Liver (tissue), 9 donors: ENCODE measurements around the gene NOP9. TPM values are rescaled to one million over a fixed set of nuclear protein-coding genes. Genes with fewer than 3 reads are reported as not detected.

Experiments used
- DNase-seq: peaks from one replicate; pipeline ENCODE4 v3.0.0-alpha.2; 2017; ENCODE audit warnings: low spot score
- H3K27ac ChIP-seq, 2 donors: one replicate each; pipeline ENCODE4 v1.7.0; 2013; ENCODE audit warnings: inconsistent platforms in 2 of 2, low read length in 2 of 2, control low read depth in 1 of 2, low read depth in 1 of 2, mild to moderate bottlenecking in 1 of 2
- H3K27me3 ChIP-seq, 4 donors: one replicate each; pipeline versions ENCODE4 v1.6.1 to v1.7.0; 2013; ENCODE audit warnings: low read length in 3 of 4, inconsistent platforms in 1 of 4, mild to moderate bottlenecking in 1 of 4, moderate library complexity in 1 of 4; ENCODE audit not compliant: control insufficient read depth in 4 of 4, insufficient read depth in 4 of 4
- H3K36me3 ChIP-seq, 4 donors: one replicate each; pipeline versions ENCODE4 v1.6.1 to v1.7.0; 2013; ENCODE audit warnings: low read length in 3 of 4, mild to moderate bottlenecking in 3 of 4, low read depth in 1 of 4, moderate library complexity in 1 of 4; ENCODE audit not compliant: control insufficient read depth in 4 of 4, insufficient read depth in 3 of 4
- H3K4me1 ChIP-seq, 4 donors: one replicate each; pipeline versions ENCODE4 v1.6.1 to v1.7.0; 2013; ENCODE audit warnings: low read length in 3 of 4, mild to moderate bottlenecking in 3 of 4, moderate library complexity in 1 of 4; ENCODE audit not compliant: control insufficient read depth in 4 of 4, insufficient read depth in 4 of 4
- H3K4me3 ChIP-seq, 3 donors: one replicate each; pipeline versions ENCODE4 v1.6.1 to v1.7.0; 2013; ENCODE audit warnings: low read length in 3 of 3, control low read depth in 1 of 3, low read depth in 1 of 3, mild to moderate bottlenecking in 1 of 3
- H3K9ac ChIP-seq, 2 donors: one replicate each; pipeline ENCODE4 v1.7.0; 2013; ENCODE audit warnings: low read length in 2 of 2, mild to moderate bottlenecking in 2 of 2, moderate library complexity in 2 of 2, control low read depth in 1 of 2, low read depth in 1 of 2
- H3K9me3 ChIP-seq, 4 donors: one replicate each; pipeline versions ENCODE4 v1.6.1 to v1.7.0; 2013; ENCODE audit warnings: low read length in 3 of 4; ENCODE audit not compliant: control insufficient read depth in 4 of 4
- ATF3 ChIP-seq: IDR thresholded peaks from 2 replicates; pipeline ENCODE4 v1.6.1; 2016; ENCODE audit warnings: antibody characterized with exemption
- CTCF ChIP-seq: fragments of 150-350 bp; IDR thresholded peaks from 2 replicates; pipeline ENCODE4 v1.5.1; 2017; ENCODE audit warnings: improper control_type of control experiment, low read depth, low read length; ENCODE audit not compliant: missing input control
- EGR1 ChIP-seq, 2 donors: IDR thresholded peaks; 2 replicates each; pipeline ENCODE4 v1.6.1; 2016 to 2018; ENCODE audit warnings: antibody characterized with exemption in 2 of 2, low read depth in 2 of 2
- FOXA2 ChIP-seq: IDR thresholded peaks from 2 replicates; pipeline ENCODE4 v1.6.1; 2016; ENCODE audit warnings: antibody characterized with exemption
- GABPA ChIP-seq, 2 donors: IDR thresholded peaks in 1 of 2; conservative IDR thresholded peaks in 1 of 2; 2 replicates each; pipeline ENCODE4 v1.6.1; 2016; ENCODE audit warnings: antibody characterized with exemption in 2 of 2, mild to moderate bottlenecking in 1 of 2, moderate library complexity in 1 of 2
- HNF4G ChIP-seq: IDR thresholded peaks from 2 replicates; pipeline ENCODE4 v1.6.1; 2016; ENCODE audit warnings: antibody characterized with exemption
- JUND ChIP-seq, 2 donors: IDR thresholded peaks; 2 replicates each; pipeline ENCODE4 v1.6.1; 2016; ENCODE audit warnings: antibody characterized with exemption in 2 of 2
- MAX ChIP-seq: IDR thresholded peaks from 2 replicates; pipeline ENCODE4 v1.6.1; 2016; ENCODE audit warnings: antibody characterized with exemption
- NR2F2 ChIP-seq: IDR thresholded peaks from 2 replicates; pipeline ENCODE4 v1.6.1; 2016; ENCODE audit warnings: antibody characterized with exemption
- RAD21 ChIP-seq, 2 donors: IDR thresholded peaks; 2 replicates each; pipeline ENCODE4 v1.6.1; 2016; ENCODE audit warnings: antibody characterized with exemption in 2 of 2, mild to moderate bottlenecking in 2 of 2
- REST ChIP-seq: IDR thresholded peaks from 2 replicates; pipeline ENCODE4 v1.6.1; 2016; ENCODE audit warnings: antibody characterized with exemption, mild to moderate bottlenecking
- RXRA ChIP-seq, 2 donors: IDR thresholded peaks; 2 replicates each; pipeline ENCODE4 v1.6.1; 2017 to 2018; ENCODE audit warnings: antibody characterized with exemption in 2 of 2, mild to moderate bottlenecking in 1 of 2
- SP1 ChIP-seq: IDR thresholded peaks from 2 replicates; pipeline ENCODE4 v1.6.1; 2018; ENCODE audit warnings: antibody characterized with exemption, mild to moderate bottlenecking
- YY1 ChIP-seq: IDR thresholded peaks from 2 replicates; pipeline ENCODE4 v1.6.1; 2016; ENCODE audit warnings: antibody characterized with exemption, mild to moderate bottlenecking
- ZBTB33 ChIP-seq: IDR thresholded peaks from 2 replicates; pipeline ENCODE4 v1.6.1; 2016; ENCODE audit warnings: antibody characterized with exemption
- WGBS: extraction: QIAGEN DNeasy Blood & Tissue Kit; methylation state at CpG from one replicate; pipeline ENCODE4 v1.1.7; 2013; 5-methylcytosine and 5-hydroxymethylcytosine counted together
- polyA plus RNA-seq, 2 donors: library from polyadenylated mRNA; stranded (reverse) in 1 of 2; unstranded in 1 of 2; fragments of 200-250 nt in 1 of 2; fragments of >200 nt in 1 of 2; fragmentation: Nextera tagmentation in 1 of 2; extraction: Ambion mirVana in 1 of 2; gene quantifications; one replicate each; pipeline versions ENCODE4 v1.2.1 to v1.2.3, GENCODE V29; 2013 to 2015
- total RNA-seq, 2 donors: library from RNA; depleted of rRNA; stranded (reverse); fragments of >200 nt; gene quantifications; one replicate each; pipeline ENCODE4 v1.2.3, GENCODE V29; 2014
- donor health status: healthy.
- donor health status: healthy.
- donor health status: healthy.
- donor health status: healthy.
- donor health status: healthy.

NOP9 gene
- total and polyA plus RNA-seq, 4 donors, result 3.8 to 18.2 (median 9.7) TPM

GRCh38 chr14:24283796-24284460, 15.7 kb upstream of the NOP9 start:
- Histone ChIP-seq H3K4me1 (peaks cover 0 to 9% (median 6%) of the 10 kb centered on the region in 4 donors), H3K36me3 (no peaks in the 10 kb centered on the region), H3K9me3 (no peaks in the 10 kb centered on the region), H3K27me3 (no peaks in the 10 kb centered on the region), H3K4me3 (no peak overlapping the region), H3K9ac (no peak overlapping the region), H3K27ac (no peak overlapping the region)
- no peak for DNase-seq
- WGBS, result 94% methylated on average over 5 of the region's 5 CpGs
- no peak for TF ChIP-seq ATF3
- no peak for TF ChIP-seq JUND (IDR thresholded peaks at IDR 0.05)
- no peak for TF ChIP-seq GABPA (IDR thresholded peaks at IDR 0.05 in 1 of 2, conservative IDR thresholded peaks at IDR 0.05 in 1 of 2)
- no peak for TF ChIP-seq RXRA (IDR thresholded peaks at IDR 0.05)
- no peak for TF ChIP-seq FOXA2
- no peak for TF ChIP-seq EGR1 (IDR thresholded peaks at IDR 0.05; ENCODE audit: low read depth in 2 of 2)
- TF ChIP-seq NR2F2, result no peak
- TF ChIP-seq ZBTB33, result no peak
- TF ChIP-seq CTCF, result no peak
- no peak for TF ChIP-seq SP1
- no peak for TF ChIP-seq RAD21 (IDR thresholded peaks at IDR 0.05)
- TF ChIP-seq YY1, result no peak
- TF ChIP-seq HNF4G, result no peak
- no peak for TF ChIP-seq REST
- TF ChIP-seq MAX, result no peak
